HG02852 (cell line): ENCODE data around the gene ZNRF2.

Experiments used
- ATAC-seq: cut with Tn5 transposase; IDR thresholded peaks from one replicate; pipeline ENCODE4 v1.9.1; 2021; ENCODE audit warnings: mild to moderate bottlenecking, moderate library complexity; ENCODE audit not compliant: unreplicated experiment

Gene ZNRF2

DNA sequence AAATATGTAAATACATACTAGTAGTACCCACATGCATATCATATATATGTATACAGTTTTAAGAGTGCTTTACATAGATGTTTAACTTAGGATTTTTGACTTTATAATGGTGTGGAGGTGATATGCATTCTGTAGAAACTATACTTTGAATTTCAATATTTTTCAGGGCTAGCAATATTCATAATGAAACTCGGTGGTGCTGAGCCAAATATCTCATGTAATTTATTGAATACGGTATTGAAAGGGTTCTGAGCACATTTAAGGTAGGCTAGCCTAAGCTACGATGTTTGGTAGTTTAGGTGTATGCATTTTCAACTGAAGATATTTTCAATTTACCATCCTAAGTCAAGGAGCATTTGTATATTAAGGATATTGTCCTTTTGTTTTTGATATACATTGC lies 36.0 kb downstream of the ZNRF2 start:
- ATAC-seq = no peak

DNA sequence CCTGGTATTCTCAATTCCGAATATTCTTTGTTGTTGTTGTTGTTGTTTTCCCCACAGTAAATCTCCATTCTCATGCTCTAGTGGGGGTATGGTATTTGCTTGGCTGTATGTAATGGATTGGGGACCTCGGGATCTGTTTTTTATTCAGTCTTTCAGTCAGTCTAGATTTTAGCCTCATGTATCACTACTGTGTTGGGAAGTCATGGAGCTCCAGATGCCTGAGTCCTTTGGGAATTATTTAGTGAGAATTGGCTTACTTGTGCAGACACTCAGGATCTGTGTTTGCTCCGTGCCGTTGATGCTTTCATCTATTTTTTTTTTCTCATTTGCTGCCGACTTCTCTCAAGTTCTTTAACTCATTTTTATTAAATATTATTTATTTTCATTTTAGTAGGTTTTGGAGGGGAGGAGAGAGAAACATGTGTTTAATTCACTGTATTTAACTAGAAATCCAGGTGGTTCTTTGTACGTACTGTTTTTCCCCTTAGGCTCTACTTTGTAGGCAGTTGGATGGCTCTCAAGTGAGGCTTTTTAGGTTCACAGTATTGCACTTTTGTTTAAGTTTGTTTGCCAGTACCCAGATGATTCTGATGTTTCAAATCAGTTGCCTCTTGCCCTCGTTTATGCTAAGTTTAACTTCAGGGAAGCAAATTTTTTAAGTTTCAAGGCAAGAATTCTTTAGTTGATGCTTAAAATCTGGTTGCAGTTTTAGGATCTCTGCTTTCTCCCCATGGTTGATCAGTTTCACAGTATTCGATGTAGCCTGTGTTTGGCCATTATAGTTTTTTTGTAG lies 36.9 kb downstream of the ZNRF2 start:
- no peak for ATAC-seq

DNA sequence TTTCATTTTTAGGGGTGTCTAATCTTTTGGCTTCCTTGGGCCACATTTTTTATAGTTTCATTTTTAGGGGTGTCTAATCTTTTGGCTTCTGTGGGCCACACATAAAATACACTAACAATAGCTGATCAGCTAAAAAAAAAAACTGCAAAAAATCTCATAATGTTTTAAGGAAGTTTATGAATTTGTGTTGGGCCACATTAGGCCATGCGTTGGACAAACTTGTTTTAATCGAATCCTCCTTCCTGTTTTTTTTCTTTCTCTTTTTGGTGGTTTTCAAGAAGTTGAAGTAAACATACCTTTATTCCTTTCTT lies 37.4 kb downstream of the ZNRF2 start:
- ATAC-seq = no peak

DNA sequence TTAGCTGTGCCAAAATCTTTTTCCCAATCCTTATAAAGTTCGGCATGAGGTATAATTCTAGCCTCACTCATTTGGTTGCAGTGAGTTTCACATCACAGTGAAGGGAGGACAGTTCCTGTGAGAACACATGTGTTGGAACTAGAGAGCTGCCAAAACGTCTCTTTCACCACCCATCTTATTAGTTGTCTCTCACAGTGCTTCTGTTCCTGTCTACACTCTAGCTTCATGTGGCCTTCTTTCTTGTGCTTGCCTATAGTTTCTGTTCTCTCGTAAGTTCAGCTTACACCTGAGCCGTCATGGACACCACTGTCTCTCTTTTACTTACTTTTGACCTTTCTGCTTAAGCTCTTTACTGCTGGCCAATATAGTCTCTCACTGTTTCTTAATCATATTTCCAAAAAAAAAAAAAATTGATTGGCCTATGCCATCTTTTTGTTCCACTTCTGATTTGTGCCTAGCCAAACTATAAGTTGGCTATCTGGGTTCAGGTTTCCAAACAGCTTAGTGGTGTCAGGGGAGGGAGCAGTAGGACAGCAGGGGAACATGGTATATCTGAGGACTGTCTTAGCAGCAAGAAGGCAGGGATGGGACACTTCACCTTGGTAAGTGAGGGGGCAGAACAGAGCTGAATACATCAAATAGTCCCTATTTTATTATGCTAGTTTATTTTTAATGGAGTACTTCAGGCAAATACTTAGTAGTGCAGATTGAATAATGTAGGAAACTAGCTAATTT lies 38.0 kb downstream of the ZNRF2 start:
- peak; percentile 80 for ATAC-seq

DNA sequence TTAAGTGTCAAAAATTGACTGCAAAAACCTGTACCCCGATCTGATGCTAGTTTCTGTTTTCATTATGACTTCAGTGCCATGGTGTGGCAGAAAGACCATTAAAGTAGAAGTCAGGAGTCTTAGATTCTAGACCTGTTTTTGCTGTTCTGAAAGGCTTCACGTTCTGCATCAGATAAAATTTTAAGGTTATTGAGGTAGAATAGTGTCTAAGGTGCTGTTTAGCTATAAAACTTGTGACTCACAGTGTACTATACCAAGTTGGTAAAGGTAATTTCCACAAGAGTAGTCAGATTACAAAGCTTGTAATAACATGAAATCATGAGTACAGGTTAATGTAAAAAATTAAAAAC lies 38.6 kb downstream of the ZNRF2 start:
- peak; percentile 45 for ATAC-seq

DNA sequence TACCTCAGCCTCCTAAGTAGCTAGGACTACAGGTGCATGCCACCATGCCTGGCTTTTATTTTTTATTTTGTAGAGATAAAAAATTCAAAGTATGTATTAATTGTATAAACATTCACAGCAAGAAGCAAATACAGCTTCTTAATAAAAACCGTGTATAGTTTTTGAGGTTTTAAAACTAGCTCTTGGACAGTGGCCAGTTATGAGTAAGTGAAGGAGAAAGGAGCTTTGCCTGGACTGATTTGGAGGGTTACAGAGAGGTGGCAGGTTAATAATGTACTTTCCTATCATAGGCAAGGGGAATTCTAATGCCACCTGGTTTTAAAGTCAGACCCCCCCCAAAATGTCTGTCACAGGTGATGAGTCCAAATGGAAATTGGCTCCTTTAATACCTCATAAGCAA lies 43.4 kb downstream of the ZNRF2 start:
- ATAC-seq = no peak

DNA sequence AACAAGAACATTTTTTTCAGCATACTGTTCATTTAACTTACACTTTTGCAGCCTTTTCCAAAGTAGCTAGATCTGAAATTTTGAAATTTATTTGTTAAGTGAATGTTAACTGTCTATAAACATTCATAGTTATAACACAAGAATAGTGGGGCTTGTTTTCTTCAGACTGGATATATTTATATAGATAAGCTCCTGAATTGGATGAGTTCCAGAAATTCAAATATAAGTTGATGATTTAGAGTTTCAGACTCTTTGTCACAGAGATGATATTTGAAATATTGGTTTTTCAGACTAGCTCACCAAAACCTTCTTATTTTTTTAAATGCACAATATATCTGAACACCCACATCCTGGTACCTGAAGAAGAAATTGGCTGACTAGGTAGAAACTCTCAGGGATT lies 44.0 kb downstream of the ZNRF2 start:
- ATAC-seq = no peak

DNA sequence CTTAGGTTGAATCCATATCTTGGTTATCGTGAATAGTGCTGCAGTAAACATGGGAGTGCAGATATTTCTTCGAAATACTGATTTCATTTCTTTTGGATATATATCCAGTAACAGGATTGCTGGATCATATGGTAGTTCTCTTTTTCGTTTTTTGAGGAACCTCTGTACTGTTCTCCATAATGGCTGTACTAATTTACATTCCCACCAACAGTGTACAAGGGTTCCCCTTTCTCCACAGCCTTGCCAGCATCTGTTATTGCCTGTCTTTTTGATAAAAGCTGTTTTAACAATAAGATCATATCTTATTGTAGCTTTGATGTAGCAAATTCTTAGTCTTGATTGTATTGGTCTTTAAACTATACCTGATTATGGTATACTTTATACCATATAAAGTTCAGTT lies 45.3 kb downstream of the ZNRF2 start:
- no peak for ATAC-seq

DNA sequence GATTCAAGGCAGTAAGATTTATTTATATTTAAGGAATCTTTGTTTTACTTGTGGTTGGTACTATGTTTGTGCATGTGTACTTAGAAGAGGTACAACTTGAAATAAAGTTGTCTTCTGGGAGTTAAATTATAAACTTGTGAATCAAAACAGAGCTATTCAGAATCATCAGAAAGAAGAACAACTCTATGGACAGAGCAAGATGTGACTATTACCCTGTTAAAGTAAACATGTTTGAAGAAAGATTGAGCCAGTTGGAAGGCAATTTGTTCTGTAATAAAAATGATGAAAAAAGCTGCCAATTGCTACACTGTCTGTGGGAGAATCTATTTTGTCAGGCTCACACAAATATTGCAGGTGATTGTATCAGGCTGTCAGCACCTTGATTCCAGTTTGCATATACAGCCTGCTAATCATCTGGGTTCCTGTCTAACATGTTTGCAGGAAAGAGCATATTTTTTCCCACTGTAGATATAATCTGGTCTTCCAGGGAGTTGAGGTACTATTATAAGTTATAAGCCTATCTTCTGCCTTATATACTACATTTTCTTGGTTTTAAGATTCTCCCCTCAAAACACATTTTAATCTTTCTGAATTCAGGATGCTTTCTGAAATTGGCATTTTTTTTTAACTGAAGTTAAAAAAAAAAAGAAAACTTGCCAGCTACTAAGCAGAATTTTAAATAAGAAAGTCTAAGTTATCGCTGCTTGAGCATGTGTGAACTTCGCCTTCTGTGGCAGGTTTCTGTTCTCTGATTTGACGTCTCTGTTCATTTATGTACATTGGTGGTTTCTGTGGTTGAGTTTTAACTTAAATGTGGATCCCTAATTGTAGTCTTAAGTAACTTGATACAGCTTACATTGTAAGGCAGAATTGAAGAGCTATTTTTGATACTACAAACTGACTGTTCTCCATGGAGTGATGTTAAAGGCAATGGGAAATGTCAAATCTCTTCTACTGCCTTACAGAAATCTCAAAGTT lies 46.0 kb downstream of the ZNRF2 start:
- peak; percentile 95 for ATAC-seq

DNA sequence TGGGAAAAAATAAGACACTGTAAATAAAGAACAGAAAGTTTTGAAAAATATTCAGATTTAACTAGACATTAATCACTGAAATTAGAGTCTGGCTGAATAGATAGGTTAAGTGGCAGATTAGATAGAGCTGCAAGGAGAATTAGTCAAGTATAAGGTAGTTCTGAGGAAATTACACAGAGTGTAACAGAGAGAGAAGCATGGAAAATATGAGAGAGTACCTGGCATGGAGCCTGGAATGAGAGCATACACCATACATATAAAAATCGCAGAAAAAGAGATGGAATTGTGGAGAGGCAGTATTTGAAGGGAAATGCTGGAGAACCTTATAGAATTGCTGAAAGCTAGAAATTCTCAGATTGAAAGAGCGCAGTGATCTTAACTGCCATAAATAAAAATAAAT lies 46.9 kb downstream of the ZNRF2 start:
- ATAC-seq = no peak

DNA sequence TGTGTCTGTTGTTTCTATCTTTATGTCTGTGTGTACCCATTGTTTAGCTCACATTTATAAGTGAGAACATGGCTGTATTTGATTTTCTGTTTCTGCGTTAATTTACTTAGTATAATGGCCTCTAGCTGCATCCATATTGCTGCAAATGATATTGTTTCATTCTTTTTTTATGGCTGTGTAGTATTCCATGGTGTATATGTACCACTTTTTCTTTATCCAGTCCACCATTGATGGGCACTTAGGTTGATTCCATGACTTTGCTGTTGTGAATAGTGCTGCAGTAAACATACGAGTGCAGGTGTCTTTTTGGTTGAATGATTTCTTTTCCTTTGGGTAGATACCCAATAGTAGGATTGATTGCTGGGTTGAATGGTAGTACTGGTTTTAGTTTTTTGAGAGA lies 48.2 kb downstream of the ZNRF2 start:
- ATAC-seq = no peak

DNA sequence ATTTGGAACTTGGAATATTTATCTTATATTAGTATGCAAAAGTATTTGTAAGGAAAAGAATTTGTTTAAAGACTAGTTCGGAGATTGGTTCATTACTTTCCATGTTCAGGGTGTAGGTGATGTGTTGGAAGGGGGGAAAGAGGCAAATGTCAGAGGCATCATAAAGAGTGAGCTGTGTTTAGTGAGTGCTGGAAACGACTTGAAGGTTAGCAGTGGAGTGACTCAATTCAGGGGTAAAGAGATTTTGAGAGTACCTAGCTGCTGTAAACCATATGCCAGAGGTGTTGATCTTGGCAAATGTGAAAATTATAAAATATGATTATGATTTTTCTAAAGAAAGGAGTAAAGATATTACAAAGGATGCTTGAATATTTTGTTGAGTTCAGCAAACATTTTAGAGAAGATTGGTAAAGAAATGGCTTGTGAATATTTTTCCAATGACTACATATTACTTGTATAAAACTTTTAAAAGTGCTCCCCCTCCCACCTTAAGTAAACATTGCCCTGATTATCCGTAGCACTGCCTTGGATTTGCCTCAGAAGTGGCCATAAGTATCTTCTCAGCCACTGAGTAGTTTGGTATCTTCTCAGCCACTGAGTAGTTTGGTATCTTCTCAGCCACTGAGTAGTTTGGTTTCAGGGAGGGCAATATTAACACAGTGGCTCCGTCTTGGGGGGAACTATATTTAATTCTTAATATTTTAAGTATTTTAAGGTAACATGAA lies 51.5 kb downstream of the ZNRF2 start:
- no peak for ATAC-seq

DNA sequence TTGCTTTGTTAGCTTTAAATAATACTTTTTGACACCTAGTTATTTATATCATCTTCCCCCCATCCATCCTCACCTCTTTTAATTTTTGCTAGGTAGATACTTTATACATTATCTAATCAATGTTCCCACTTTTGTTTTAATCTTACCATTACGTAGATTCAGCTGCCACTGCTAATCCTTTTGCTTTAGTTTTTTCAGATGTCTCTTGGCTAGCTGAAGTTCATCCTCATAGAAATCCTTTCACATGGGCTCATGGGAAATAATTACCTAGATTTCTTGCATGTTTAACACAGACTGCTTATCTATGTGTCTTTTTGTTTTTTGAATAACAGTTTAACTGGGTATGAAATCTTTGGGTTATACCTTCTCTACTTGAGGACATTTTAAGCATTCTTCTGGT lies 60.1 kb downstream of the ZNRF2 start:
- ATAC-seq = no peak

DNA sequence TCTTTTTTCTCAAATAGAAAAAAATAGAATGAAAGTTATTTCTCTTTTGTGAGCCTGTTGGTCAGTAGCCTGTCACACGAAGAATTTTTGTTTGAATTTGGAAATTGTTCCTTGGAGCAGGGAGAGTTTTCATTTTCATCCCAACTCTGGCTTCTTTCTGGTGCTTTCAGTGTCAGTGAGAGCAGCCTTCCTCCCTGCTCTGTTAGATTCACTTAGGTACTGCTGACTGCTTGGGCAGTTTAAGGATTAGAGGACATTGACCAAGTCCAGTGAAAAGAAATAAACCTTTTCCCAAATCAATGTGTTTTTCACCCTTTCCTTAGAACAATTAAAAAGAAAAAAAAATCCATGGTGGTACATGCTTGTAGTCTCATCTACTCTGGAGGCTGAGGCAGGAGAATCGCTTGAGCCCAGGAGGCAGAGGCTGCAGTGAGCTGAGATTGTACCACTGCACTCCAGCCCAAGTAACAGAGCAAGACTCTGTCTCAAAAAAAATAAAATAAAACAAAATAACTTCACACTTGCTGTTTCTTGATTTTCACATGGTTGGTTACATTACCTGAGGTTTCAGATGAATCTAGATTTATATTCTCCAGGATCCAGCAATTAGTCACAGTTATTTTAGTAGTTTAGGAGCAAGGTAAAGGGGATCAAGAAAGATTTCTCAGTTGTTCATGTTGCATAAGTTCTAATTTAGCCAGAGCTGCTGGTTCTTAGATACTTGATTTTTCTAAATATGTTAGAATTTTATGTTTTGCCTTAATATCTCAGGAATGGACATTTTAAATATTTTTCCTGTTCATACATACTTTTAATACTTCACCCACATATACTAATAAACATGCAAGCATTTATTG lies 63.1 kb downstream of the ZNRF2 start:
- no peak for ATAC-seq

DNA sequence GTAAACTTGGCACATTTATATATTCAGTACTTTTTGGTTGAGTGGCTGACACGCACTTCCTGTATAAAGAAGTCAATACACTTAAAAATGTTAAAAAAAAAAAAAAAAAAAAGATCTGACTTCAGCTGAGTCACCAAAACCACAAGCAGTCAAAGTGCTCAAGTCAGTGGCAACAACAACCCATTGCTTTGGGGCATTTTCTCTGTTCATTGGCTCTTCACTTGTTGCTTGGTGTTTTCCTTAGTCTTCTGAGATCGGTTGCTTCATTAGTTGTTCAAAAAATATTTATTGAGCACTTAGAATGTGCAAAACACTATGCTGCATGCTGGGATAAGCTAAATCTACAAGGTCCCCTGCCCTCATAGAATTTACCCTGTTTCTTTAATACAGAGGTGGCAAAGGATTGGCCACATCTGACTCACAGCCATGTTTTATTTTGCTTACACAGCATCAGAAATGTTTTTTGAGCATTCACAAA lies 63.7 kb downstream of the ZNRF2 start:
- ATAC-seq = peak; percentile 86

DNA sequence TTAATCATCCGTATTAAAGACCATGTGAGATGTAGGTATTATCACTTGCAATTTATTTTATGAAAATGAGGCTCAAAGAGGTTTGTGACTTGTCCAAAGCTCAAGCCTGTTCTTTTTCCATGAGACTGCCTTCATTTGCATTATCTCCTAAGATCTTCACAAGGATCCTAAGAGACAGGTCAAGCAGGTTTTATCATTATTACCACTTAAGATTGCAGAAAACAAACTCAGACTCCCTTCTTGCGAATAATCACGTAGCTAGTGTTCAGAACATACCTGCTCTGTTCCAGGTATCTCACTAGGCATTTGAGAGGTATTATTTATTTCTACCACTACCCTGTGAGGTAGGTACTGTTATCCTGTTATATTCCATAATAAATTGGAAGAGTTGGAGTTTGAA lies 64.8 kb downstream of the ZNRF2 start:
- ATAC-seq = no peak

DNA sequence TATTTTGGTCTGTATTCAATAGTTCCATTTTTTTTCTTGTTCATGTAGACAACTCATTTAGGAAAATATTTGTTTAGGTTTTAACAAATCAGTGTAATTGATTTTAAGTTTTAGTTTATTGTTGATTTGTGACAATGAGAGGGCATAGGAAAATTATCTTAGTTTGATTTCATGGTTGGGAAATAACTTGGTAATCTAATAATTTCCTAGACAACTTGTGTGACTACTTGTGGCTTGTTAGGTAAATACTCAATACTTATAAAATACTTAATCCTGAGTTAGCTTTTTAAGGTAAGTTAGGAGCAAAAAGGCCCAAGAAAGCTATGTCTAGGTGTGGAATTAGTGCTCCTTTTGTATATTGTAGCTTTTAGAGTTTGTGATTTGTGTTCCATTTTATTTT lies 65.4 kb downstream of the ZNRF2 start:
- ATAC-seq = no peak

DNA sequence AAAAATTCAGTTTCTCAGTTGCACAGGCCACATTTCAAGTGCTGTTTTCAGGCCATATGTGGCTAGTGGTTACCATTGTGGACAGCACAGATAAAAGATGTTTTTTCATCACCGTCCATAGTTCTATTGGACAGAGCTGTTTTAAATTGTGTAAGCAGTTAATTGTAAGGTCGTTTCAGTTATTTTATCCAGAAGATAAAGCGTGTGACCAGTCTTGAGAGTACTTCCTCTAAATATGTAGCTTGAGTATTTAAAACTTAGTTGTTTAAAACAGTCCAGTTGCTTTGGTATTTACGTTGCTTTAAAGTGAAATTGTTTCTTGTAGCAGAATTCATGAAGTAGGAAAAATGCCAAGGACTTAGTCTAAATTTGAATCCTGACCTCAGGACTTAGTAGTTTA lies 66.9 kb downstream of the ZNRF2 start:
- no peak for ATAC-seq

DNA sequence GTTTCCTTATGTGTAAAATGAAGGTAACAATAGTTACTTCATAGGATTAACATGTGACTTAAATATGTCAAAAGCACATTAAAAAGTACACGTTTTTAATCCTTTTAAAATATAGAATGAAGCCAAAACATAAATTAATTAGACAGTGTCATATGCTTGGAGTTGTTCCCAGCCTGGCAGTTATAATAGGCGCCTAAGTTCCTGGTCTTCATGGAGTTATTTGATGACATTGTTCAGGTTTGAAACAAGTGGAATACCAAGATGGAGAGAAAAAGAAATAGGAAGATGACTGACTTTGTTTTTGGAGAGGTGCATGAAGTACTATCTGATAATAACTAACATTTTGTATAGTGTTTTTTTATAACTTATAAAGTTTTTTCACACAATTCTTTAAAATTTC lies 67.3 kb downstream of the ZNRF2 start:
- ATAC-seq = no peak

DNA sequence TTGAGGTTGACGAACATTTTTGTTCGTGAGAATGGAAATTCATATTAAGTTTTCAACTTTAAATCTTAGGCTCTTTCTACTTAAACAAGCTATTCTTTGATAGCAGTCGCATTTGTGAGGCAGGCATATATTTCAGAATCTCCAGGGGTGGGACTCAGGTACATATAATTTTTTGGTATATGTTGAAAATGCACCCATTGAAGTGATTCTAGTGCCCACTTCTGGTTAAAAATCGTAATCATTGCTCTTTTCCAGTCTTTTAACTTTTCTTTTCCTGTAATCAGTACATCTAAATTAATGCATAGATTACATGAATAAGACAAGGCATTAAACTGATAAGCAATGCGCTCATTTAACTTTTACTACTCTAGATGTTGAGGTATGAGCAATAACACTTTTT lies 67.8 kb downstream of the ZNRF2 start:
- ATAC-seq = no peak
